ENCODE results near the gene ST7.

ST7 gene

GRCh38 chr7:117157241-117158209, 204.2 kb downstream of the ST7 start:
- DNase-seq (ENCODE audit: low read depth) = peak; percentile 56

GRCh38 chr7:117158941-117159697, 205.8 kb downstream of the ST7 start:
- DNase-seq (ENCODE audit: low read depth) = no peak

- peak; percentile 59 for DNase-seq (ENCODE audit: low read depth)
These were observed 209.8 kb downstream of the ST7 start for GRCh38 chr7:117163101-117163500.

GRCh38 chr7:117164620-117165019, 211.3 kb downstream of the ST7 start:
- peak; percentile 64 for DNase-seq (ENCODE audit: low read depth)

GRCh38 chr7:117165656-117166055, 212.4 kb downstream of the ST7 start:
- DNase-seq (ENCODE audit: low read depth) = no peak

GRCh38 chr7:117169907-117170306, 216.6 kb downstream of the ST7 start:
- peak; percentile 23 for DNase-seq (ENCODE audit: low read depth)

GRCh38 chr7:117171106-117171505, 217.8 kb downstream of the ST7 start:
- peak; percentile 10 for DNase-seq (ENCODE audit: low read depth)

GRCh38 chr7:117172283-117172682, 219.0 kb downstream of the ST7 start:
- no peak for DNase-seq (ENCODE audit: low read depth)

- no peak for DNase-seq (ENCODE audit: low read depth)
These were observed 219.9 kb downstream of the ST7 start for GRCh38 chr7:117173035-117173770.

GRCh38 chr7:117176206-117176605, 222.9 kb downstream of the ST7 start:
- no peak for DNase-seq (ENCODE audit: low read depth)

- no peak for DNase-seq (ENCODE audit: low read depth)
These were observed 225.3 kb downstream of the ST7 start for GRCh38 chr7:117178600-117178999.

- DNase-seq (ENCODE audit: low read depth) = no peak
These were observed 226.4 kb downstream of the ST7 start for GRCh38 chr7:117179701-117180100.

GRCh38 chr7:117183729-117184128, 230.4 kb downstream of the ST7 start:
- no peak for DNase-seq (ENCODE audit: low read depth)

- no peak for DNase-seq (ENCODE audit: low read depth)
These were observed 231.1 kb downstream of the ST7 start for GRCh38 chr7:117184367-117184766.

GRCh38 chr7:117185124-117185523, 231.8 kb downstream of the ST7 start:
- DNase-seq (ENCODE audit: low read depth) = no peak

GRCh38 chr7:117186218-117187010, 233.1 kb downstream of the ST7 start:
- DNase-seq (ENCODE audit: low read depth) = peak; percentile 71

- DNase-seq (ENCODE audit: low read depth) = no peak
These were observed 235.1 kb downstream of the ST7 start for GRCh38 chr7:117188376-117188775.

- DNase-seq (ENCODE audit: low read depth) = no peak
These were observed 235.8 kb downstream of the ST7 start for GRCh38 chr7:117188949-117189592.

- DNase-seq (ENCODE audit: low read depth) = no peak
These were observed 236.8 kb downstream of the ST7 start for GRCh38 chr7:117190104-117190503.

- no peak for DNase-seq (ENCODE audit: low read depth)
These were observed 237.6 kb downstream of the ST7 start for GRCh38 chr7:117190746-117191435.

All from ELR (cell line).